HG03460 (cell line): Measurements from ENCODE around the gene C1orf50.
"Not testable (repeated sequence)": the region's sequence is repeated elsewhere in the genome, so short reads cannot be mapped to it uniquely, and the experiment has no call there.

Experiments
- ATAC-seq: cut with Tn5 transposase; IDR thresholded peaks from one replicate; pipeline ENCODE4 v1.9.1; 2021; ENCODE audit not compliant: unreplicated experiment

The C1orf50 gene

DNA sequence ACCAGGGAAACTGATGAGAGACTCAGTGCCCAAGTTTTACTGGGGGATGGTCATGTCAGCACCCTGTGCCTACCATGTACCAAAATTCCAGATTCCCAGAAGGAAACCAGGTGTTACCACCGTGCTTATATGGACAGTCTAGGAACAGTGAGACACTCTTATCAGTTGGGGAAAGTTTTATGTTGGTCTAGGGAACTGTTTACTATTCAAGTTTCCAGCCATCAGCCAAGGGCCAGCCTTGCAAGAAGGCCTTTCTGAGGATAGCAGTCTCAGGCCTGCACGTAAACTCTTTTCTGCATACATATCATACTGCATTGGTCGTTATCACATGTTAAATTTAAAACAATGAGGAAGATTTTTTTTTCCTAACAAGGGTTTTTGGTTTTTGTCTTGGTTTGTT is 30.4 kb downstream of the C1orf50 start:
- ATAC-seq = no peak

DNA sequence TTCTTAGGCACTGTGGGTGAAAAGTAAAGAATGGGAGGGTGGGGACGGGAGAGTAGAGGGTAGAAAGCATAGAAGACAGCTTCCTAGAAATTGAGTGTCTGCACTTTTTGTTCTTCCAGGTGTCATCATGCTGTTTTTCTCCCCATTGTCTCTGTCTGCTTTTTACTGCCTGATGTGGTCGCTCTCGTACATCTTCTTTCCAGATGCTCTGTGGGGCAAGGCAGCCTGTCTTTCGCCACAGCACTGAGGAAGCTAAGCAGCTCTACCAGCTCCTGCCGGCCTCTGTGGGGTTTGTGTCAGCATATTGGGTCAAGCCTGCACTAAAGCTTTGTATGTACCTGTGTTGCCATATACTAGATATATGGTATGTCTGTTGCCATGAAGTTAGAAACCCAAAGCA is 30.9 kb downstream of the C1orf50 start:
- ATAC-seq = no peak

DNA sequence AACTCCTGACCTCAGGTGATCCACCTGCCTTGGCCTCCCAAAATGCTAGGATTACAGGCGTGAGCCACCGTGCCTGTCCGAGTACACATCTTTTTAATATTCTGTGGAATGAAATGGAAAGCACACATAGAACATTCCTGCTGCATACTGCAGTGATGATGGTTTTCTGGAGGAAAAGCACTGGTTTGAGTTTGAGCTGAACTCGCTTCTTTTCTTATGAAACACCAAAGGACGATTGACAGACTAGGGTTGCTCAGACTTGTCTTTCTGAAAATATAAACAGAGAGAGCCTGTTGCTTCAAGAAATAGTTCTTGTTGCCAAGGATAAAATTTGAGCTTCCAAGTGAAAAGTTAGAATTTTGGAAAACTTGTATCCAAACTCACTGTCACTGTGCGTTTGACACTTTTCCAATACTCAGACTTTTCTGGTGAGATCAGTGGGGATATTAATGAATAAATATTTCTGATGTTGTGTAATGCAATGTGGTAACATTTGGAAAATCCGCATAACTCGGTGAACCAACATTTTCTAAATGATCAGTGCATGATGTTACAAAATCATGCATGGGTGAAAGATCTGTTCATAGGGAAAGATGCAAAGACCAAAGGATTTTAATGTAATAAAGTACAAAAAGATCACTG is 34.9 kb downstream of the C1orf50 start:
- ATAC-seq = no peak

DNA sequence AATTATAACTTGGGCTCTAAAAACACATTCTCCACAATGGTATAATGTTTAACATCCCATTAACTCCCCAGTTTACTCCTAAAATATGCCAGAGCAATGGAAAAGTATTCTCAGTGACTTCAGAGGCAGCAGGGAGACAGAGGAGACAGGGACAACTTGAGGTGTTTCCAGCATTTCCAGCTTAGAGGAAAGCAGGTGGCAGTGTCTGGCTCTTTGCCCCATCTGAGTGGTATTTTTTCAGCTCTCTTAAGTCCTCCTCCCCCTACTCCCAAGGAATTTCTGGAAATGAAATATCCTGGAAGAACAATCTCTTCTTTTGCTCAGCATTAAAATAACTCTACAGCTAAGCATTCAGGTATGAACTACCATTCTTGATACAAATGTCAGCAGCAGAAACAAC is 39.1 kb downstream of the C1orf50 start:
- no peak for ATAC-seq

DNA sequence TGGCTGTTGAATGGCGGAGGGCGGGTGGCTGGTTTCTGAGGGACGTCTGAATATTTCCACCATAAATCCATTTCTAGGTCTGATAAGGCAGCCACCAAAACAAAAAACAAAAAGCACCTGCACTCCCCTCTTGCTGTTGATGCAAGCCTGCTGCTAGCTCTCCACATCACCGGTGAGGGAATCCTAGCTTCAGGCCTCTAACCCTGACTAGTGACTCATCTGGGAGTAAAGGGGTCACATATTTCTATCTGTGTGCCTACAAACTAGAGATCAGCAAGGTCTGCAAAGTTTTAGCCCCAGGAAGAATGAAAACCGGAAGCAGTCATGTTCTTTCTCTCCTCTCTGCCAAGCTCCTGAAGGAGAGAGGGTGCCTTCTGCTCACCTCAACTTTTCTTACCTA is 39.5 kb downstream of the C1orf50 start:
- ATAC-seq = no peak

DNA sequence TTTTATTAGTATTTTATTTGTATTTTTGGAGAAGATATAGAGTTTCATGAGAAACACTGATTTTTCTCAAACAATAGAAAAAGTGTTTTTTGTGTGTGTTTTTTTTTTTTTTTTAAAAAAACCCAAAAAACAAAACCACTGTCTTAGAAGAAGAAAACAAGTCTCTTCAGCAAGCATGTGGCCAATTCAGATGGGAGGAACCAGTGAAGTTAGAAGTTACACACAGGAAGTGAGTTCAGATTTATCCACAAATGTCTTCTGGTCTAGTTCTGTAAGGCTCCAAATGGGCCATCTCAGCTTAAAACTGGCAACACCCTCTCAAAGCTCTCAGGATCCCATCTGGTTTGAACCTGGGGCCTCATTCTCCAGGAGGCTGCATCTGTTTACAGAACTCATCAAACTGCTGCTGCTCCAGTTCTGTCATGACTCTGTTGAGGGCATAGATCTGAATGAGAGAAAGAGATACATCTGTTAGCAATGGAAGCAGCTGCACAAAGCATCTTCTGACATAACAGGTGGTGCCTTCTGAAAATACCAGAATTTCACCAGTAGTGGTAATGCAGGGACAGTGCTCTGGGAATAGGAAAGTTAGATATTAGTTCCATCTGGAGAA is 40.1 kb downstream of the C1orf50 start:
- ATAC-seq = no peak

GRCh38 chr1:42814815-42815214 is 47.8 kb downstream of the C1orf50 start:
- ATAC-seq = not testable (repeated sequence)

DNA sequence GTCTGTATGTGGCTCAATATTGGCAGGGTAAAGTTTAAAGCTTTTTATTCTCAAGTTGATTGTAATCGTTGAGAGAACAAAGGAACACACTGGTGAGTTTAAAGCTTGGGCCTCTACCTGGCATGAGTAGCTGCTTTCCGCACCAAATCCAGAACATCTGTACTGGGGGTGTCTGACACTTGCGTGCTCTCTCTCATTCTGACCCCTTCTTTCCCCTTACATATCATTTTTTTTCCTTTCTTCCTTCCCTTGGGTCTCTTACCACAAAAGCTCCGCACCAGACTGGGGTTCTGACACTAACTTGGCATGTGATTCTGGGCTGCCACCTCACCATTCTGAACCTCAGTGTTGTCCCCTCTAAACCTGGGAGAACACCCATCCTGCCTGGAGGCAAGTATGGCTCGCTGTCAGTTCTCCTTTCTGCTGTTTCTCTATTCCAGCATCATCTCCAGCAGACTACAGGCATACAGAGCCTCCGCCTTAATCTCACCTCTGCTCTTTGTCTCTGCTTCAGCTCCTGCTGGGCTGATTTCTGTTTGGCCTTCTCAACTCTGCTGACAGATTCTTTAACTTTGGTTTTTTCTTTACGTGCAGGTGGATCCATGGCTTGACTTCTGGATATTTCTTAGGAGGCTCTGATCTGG is 49.0 kb downstream of the C1orf50 start:
- ATAC-seq = peak; percentile 3

DNA sequence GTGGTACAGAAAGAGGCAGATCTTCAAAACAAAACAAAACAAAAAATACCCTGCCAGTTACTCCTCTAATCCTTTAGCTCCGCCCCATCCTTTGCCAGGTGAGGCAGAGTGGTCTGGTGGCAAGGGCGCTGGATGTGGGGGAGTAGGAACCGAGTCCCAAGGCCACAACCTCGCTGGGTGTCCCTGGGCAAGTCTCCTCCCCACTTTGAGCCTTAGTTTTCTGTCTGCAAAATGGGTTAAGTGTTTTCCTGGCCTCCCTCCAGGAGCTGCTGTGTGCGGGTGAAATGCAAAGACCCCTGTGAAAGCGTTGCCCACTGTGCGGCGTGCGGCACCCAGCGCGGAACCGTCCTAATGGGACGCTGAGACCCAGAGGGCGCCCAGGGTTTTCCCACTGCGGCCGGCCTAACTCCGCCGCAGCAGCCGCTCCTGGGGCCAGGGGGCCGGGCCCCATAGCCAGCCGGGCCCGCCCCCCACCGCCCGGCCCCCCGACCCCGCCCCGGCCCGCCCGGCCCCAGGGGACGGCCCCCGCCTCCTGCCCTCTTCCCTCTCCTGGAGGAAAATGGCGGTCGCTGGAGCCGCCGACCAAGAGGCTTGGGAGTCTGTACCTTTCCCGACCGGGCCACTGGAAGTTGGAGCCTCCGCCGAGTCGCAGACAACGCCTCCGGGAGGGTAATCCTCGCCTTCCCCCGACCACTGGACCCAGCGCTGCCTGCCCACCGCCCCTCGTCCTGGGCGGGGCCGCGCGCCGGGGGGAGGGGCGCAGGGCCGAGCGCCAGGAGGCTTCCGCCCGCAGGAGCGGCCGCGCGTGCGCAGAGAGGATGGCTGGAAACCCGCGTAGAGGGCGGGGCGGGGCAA is 49.8 kb downstream of the C1orf50 start, which contains the start of the genes ERMAP and SVBP:
TSS of gene ERMAP (plus strand) at position 538 of the 855 bp plus-strand sequence. CDS start 13,327 bp downstream, outside the sequence.
TSS of gene SVBP (minus strand) at position 813 of the 855 bp plus-strand sequence. CDS start 853 bp downstream, outside the sequence.
- peak; percentile 73 for ATAC-seq

GRCh38 chr1:42817440-42817767 is 50.4 kb downstream of the C1orf50 start:
- no peak for ATAC-seq

- ATAC-seq = no peak
Observed at GRCh38 chr1:42817976-42818375, 50.9 kb downstream of the C1orf50 start.

- no peak for ATAC-seq
Observed at GRCh38 chr1:42820813-42821212, 53.8 kb downstream of the C1orf50 start.

- no peak for ATAC-seq
Observed at GRCh38 chr1:42821690-42822089, 54.6 kb downstream of the C1orf50 start.

DNA sequence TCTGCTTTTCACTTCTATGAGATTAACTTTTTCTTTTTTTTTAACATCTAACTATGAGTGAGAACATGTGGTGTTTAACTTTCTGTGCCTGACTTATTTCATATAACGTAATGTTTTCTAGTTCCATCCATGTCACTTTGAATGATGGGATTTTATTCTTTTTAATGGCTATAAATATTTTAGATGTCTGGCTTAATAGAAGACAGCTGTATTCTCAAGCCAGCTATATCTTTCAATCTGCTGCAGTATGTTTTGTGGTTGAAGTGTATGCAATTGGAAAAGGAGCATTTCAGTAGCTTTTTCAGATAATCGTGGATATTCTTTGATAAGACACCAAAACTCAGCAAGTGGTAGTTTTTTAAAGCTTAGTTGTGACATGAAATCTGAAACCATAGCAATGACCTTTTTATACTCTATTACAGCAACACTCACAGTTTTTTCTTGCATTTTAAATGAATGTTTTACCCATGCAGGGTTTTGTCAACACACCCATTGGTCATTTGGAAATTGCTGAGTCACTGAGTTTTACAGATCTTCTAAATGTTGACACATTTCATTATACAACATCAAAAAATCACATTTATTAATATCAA is 55.8 kb downstream of the C1orf50 start:
- ATAC-seq = no peak

DNA sequence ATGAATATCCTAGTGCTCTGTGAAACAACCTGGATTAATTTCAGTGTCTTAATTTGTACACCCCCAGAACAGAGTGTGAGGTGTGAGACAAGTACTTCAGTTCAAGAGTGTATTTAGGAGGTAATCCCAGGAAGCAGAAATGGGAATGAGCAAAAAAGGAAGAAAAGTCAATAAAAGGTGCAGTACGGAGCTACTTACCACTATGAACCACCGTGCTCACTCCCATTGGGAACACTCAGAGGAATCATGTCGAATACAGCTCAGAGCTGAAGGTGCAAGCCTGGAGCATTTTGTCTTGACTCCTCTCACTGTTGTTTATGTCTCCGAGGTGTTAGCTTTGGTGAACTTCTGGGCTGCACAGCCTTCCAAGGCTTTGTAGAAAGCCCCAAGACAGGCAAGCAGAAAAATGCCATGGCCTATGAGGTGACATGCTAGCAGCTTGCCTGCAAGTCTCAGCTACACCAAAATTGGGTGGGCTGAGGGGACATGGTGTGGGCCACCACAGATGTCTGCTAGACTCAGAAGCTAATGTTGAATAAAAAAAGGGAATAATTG is 57.5 kb downstream of the C1orf50 start:
- ATAC-seq = no peak

GRCh38 chr1:42825036-42825851 is 58.2 kb downstream of the C1orf50 start:
- ATAC-seq = no peak
